Fibroblast of skin of right biceps (primary cell): ENCODE measurements around the gene MARS2.
"Not testable (repeated sequence)": the region's sequence is repeated elsewhere in the genome, so short reads cannot be mapped to it uniquely, and the experiment has no call there.

Experiments
- DNase-seq: peaks from one replicate; pipeline ENCODE4 v3.0.0-alpha.2; 2013

MARS2 gene

GRCh38 chr2:197705121-197705911, at the start of gene MARS2:
Gene MARS2 (plus strand): TSS chr2:197705369. CDS start chr2:197705406, 37 bp downstream.
- DNase-seq = peak; percentile 92

GRCh38 chr2:197657562-197657961, 47.6 kb upstream of the MARS2 start:
- no peak for DNase-seq

- no peak for DNase-seq
Measured at GRCh38 chr2:197661626-197662025, 43.5 kb upstream of the MARS2 start.

GRCh38 chr2:197666277-197666676, 38.9 kb upstream of the MARS2 start:
- DNase-seq = no peak

- no peak for DNase-seq
Measured at GRCh38 chr2:197668296-197668695, 36.9 kb upstream of the MARS2 start.

GRCh38 chr2:197669077-197669476, 36.1 kb upstream of the MARS2 start:
- no peak for DNase-seq

GRCh38 chr2:197672371-197672893, 32.7 kb upstream of the MARS2 start:
- DNase-seq = no peak

GRCh38 chr2:197673106-197673505, 32.1 kb upstream of the MARS2 start:
- no peak for DNase-seq

- no peak for DNase-seq
Measured at GRCh38 chr2:197673606-197674005, 31.6 kb upstream of the MARS2 start.

- DNase-seq = no peak
Measured at GRCh38 chr2:197674060-197674459, 31.1 kb upstream of the MARS2 start.

- no peak for DNase-seq
Measured at GRCh38 chr2:197674591-197674990, 30.6 kb upstream of the MARS2 start.

- DNase-seq = peak; percentile 31
Measured at GRCh38 chr2:197675246-197675645, 29.9 kb upstream of the MARS2 start, which contains the start of gene RFTN2. Gene RFTN2 (minus strand): TSS chr2:197675587. CDS start chr2:197675458, 129 bp downstream.

GRCh38 chr2:197675711-197676188, 29.4 kb upstream of the MARS2 start:
- peak; percentile 83 for DNase-seq

- no peak for DNase-seq
Measured at GRCh38 chr2:197677056-197677455, 28.1 kb upstream of the MARS2 start.

GRCh38 chr2:197677483-197677882, 27.7 kb upstream of the MARS2 start:
- peak; percentile 71 for DNase-seq

GRCh38 chr2:197695206-197695605, 10.0 kb upstream of the MARS2 start:
- not testable (repeated sequence) for DNase-seq

GRCh38 chr2:197695971-197696370, 9.2 kb upstream of the MARS2 start:
- not testable (repeated sequence) for DNase-seq

- DNase-seq = not testable (repeated sequence)
Measured at GRCh38 chr2:197696571-197696970, 8.6 kb upstream of the MARS2 start.

- not testable (repeated sequence) for DNase-seq
Measured at GRCh38 chr2:197699724-197700123, 5.4 kb upstream of the MARS2 start.

- DNase-seq = no peak
Measured at GRCh38 chr2:197700960-197701359, 4.2 kb upstream of the MARS2 start.

- DNase-seq = no peak
Measured at GRCh38 chr2:197704434-197705120, 592 bp upstream of the MARS2 start.

GRCh38 chr2:197705912-197706838, 1.0 kb downstream of the MARS2 start:
- DNase-seq = no peak

GRCh38 chr2:197706839-197707207, 1.7 kb downstream of the MARS2 start:
- no peak for DNase-seq
